ENCODE data around the gene PYDC1. TPM values are rescaled to one million over a fixed set of nuclear protein-coding genes. Genes with fewer than 3 reads are reported as not detected.
A peak's percentile ranks its signal among the peaks of the same experiment; 100 is the strongest.

Gene PYDC1
- total and polyA plus RNA-seq, 8 donors, result not detected

- DNase-seq, result peak in 1 of 2 donors; percentile 16
- peak overlapping the region in 1 of 5 donors; percentile 0 for H3K27ac ChIP-seq
- TF ChIP-seq POLR2A (IDR thresholded peaks at IDR 0.05), result no peak
- TF ChIP-seq POLR2AphosphoS5 (IDR thresholded peaks at IDR 0.05), result no peak
- TF ChIP-seq EP300 (IDR thresholded peaks at IDR 0.05), result no peak
- TF ChIP-seq, protein P1, sequence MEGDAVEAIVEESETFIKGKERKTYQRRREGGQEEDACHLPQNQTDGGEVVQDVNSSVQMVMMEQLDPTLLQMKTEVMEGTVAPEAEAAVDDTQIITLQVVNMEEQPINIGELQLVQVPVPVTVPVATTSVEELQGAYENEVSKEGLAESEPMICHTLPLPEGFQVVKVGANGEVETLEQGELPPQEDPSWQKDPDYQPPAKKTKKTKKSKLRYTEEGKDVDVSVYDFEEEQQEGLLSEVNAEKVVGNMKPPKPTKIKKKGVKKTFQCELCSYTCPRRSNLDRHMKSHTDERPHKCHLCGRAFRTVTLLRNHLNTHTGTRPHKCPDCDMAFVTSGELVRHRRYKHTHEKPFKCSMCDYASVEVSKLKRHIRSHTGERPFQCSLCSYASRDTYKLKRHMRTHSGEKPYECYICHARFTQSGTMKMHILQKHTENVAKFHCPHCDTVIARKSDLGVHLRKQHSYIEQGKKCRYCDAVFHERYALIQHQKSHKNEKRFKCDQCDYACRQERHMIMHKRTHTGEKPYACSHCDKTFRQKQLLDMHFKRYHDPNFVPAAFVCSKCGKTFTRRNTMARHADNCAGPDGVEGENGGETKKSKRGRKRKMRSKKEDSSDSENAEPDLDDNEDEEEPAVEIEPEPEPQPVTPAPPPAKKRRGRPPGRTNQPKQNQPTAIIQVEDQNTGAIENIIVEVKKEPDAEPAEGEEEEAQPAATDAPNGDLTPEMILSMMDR (IDR thresholded peaks at IDR 0.05), result no peak
- no peaks in the 10 kb centered on the region for H3K36me3 ChIP-seq
- 52 to 63% (median 57%) methylated on average over 8 to 9 of the region's 9 CpGs for WGBS, 5 donors
- H3K4me1 ChIP-seq, result no peaks in the 10 kb centered on the region
- intact Hi-C loops (cut with DNase I; ENCODE audit: low total_unique reads), result no loop called here
- peaks cover 0 to 37% (median 0%) of the 10 kb centered on the region in 3 donors for H3K27me3 ChIP-seq
- H3K9me3 ChIP-seq, result peaks cover 0 to 5% (median 0%) of the 10 kb centered on the region in 4 donors
- no peak overlapping the region for H3K4me3 ChIP-seq
Measured at GRCh38 chr16:31243734-31244670, 27.1 kb upstream of the PYDC1 start.

DNA sequence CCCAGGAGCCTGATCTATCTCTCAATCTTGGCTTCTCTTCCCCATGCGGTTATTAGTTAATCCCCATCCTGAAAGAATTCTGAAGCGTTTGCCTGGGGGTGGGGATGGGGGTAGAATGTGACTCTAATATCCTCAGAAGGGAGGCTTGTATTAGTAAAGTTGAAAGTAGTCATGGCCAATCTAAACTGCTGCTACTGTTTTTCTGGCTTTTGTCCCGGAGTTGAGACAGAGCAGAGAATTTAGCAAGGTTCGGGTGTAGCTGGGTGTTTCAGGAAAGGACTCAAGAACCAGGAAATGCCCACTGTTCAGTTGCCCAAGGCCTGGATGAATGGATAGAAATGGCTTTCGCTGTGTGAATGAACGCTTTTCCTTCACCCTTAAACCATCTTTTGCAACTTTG is 25.3 kb upstream of the PYDC1 start:
- 48 to 60% (median 54%) methylated on average over 6 of the region's 6 CpGs for WGBS, 5 donors
- Histone ChIP-seq H3K27ac (no peak overlapping the region), H3K36me3 (no peaks in the 10 kb centered on the region), H3K9me3 (peaks cover 0 to 5% (median 0%) of the 10 kb centered on the region in 4 donors), H3K4me1 (no peaks in the 10 kb centered on the region), H3K27me3 (peaks cover 0 to 23% (median 0%) of the 10 kb centered on the region in 3 donors), H3K4me3 (no peak overlapping the region)
- no peak for TF ChIP-seq EP300 (IDR thresholded peaks at IDR 0.05)
- TF ChIP-seq, protein P1 (IDR thresholded peaks at IDR 0.05), result no peak
- TF ChIP-seq POLR2AphosphoS5 (IDR thresholded peaks at IDR 0.05), result no peak
- no peak for DNase-seq
- intact Hi-C loops (cut with DNase I; ENCODE audit: low total_unique reads), result no loop called here

GRCh38 chr16:31238041-31238440 is 21.1 kb upstream of the PYDC1 start:
- TF ChIP-seq POLR2AphosphoS5 (IDR thresholded peaks at IDR 0.05), result no peak
- WGBS, 5 donors, result 68 to 76% (median 71%) methylated on average over 4 of the region's 4 CpGs
- H3K9me3 ChIP-seq, result peaks cover 0 to 11% (median 10%) of the 10 kb centered on the region in 4 donors
- no peak overlapping the region for H3K27ac ChIP-seq
- no peaks in the 10 kb centered on the region for H3K4me1 ChIP-seq
- no peaks in the 10 kb centered on the region for H3K27me3 ChIP-seq
- intact Hi-C loops (cut with DNase I; ENCODE audit: low total_unique reads), result no loop called here
- H3K36me3 ChIP-seq, result no peaks in the 10 kb centered on the region
- DNase-seq, result no peak
- H3K4me3 ChIP-seq, result no peak overlapping the region

GRCh38 chr16:31229501-31229900 is 12.6 kb upstream of the PYDC1 start:
- Histone ChIP-seq H3K27ac (no peak overlapping the region), H3K9me3 (peaks cover 0 to 2% (median under 1%) of the 10 kb centered on the region in 4 donors), H3K36me3 (no peaks in the 10 kb centered on the region), H3K4me3 (no peak overlapping the region), H3K27me3 (no peaks in the 10 kb centered on the region), H3K4me1 (no peaks in the 10 kb centered on the region)
- intact Hi-C loops (cut with DNase I; ENCODE audit: low total_unique reads), result no loop called here
- DNase-seq, result no peak
- WGBS, 5 donors, result 47 to 57% (median 52%) methylated on average over 10 of the region's 10 CpGs
- TF ChIP-seq EP300 (IDR thresholded peaks at IDR 0.05), result no peak
- no peak for TF ChIP-seq POLR2A (IDR thresholded peaks at IDR 0.05)
- no peak for TF ChIP-seq POLR2AphosphoS5 (IDR thresholded peaks at IDR 0.05)
- TF ChIP-seq, protein P1 (IDR thresholded peaks at IDR 0.05), result no peak

DNA sequence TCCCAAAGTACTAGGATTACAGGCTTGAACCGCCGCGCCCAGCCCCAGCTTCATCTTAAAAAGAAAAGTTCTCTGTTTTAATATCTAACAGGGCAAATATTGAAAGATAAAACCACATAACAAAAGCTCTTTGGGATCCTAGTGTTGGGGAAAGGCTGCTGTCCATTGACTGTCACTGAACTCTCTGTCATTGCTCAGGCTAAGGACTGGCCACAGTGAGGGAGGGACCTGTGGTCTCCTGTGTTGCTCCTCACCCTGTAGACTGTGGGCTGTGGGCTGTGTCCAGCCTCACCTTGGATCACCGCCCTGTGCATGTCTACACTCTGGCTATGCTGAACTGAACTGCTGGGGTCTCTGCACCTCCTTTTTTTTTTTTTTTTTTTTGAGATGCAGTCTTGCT is 11.3 kb upstream of the PYDC1 start:
- TF ChIP-seq POLR2AphosphoS5 (IDR thresholded peaks at IDR 0.05) (no peak), EP300 (IDR thresholded peaks at IDR 0.05) (no peak), POLR2A (IDR thresholded peaks at IDR 0.05) (no peak)
- TF ChIP-seq, protein P1 (IDR thresholded peaks at IDR 0.05), result no peak
- 76 to 90% (median 77%) methylated on average over 4 of the region's 4 CpGs for WGBS, 5 donors
- DNase-seq, result no peak
- Histone ChIP-seq H3K4me3 (no peak overlapping the region), H3K4me1 (no peaks in the 10 kb centered on the region), H3K36me3 (no peaks in the 10 kb centered on the region), H3K9me3 (no peaks in the 10 kb centered on the region), H3K27me3 (no peaks in the 10 kb centered on the region), H3K27ac (no peak overlapping the region)
- intact Hi-C loops (cut with DNase I; ENCODE audit: low total_unique reads), result no loop called here

All from stomach (tissue), 9 donors.